Measurements from ENCODE around the gene GRID2IP.
"Not testable (repeated sequence)": the region's sequence is repeated elsewhere in the genome, so short reads cannot be mapped to it uniquely, and the experiment has no call there.

Gene GRID2IP

DNA sequence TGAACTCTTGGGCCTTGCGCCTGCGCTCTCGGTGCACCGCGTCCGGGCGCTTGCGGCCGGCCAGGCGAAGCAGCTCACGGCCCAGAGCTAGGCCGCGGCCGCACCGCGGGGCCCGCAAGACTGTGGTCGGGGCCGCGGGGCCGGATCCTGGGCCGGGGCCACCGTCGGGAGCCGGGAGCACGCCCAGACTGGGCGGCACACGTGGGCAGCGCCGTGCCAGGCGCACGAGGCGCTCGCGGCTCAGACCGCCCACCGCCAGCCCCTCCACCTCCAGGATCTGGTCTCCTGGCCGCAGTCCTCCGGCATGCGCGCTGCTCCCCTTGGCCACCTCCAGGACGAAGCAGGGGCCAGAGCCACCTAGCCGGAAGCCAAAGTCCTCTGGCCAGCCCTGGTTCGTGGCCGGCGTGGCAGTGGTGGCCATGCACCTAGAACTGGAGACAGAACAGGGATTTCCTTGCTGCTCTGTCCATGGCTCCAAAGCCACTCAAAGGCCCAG, at the start of gene GRID2IP:
Gene GRID2IP (minus strand): TSS at position 446 of the 496 bp plus-strand sequence. CDS start 25 bp downstream, at position 421.
- DNase-seq (ENCODE audit: low read depth): no peak

DNA sequence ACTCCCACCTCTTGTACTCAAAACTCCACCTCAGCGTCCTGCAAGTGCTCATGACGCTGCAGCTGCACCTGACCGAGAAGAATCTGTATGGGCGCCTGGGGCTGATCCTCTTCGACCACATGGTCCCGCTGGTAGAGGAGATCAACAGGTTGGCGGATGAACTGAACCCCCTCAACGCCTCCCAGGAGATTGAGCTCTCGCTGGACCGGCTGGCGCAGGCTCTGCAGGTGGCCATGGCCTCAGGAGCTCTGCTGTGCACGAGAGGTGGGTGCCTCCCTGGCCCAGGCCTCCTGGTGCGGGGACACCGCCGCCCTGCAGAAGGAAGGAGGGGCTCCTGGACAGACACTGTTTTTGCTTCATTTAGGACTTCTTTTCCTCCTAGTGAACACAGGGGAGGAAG, 48.8 kb upstream of the GRID2IP start:
- no peak for DNase-seq (ENCODE audit: low read depth)

DNA sequence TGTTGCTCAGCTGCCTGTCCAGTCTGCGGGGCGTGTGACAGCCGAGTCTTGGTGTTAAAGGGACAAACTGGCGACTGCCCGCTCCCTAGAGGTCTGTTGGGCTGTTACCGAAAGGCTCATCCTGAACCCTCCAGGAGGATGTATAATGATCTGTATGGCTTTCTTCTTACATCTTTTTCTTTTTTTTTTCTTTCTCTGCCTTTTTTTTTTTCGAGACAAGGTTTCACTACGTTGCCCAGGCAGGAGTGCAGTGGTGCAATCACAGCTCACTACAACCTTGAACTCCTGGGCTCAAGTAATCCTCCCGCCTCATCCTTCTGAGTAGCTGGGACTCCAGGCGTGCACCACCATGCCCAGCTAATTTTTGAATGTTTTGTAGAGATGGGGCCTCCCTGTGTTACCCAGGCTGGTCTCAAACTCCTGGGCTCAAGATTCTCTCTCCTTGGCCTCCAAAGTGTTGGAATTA, 39.4 kb upstream of the GRID2IP start:
- no peak for DNase-seq (ENCODE audit: low read depth)

DNA sequence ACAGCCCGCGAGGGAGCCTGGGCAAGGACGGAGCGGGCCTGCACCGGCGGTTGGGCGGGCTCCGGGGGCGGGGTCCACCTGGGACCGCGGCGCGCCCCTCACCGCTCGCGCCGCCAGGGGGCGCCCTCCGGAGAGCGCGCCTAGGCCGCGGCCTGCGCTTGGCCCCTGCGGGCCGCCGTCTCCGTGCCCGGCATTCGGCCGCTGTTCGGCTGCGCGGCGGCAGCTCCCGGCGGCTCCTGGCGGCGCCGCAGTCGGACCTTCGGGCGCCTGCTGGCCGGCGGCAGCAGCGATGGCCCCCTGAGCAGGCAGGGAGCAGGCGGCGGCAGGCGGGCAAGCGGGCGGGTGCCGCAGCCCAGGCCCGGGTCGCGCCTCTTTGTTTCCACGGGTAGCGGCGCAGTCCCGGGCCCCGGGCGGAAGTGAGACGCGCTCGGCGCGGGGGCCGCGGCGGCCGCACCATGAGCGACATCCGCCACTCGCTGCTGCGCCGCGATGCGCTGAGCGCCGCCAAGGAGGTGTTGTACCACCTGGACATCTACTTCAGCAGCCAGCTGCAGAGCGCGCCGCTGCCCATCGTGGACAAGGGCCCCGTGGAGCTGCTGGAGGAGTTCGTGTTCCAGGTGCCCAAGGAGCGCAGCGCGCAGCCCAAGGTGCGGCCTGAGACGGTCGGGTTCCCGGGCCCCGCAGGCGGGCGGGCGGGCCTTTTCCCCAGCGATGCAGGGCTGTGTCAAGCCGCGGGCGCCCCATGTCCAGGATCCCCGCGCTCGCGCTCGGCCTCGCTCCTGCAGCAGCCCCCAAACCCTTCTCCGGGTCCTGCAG, 38.8 kb upstream of the GRID2IP start, which contains the start of gene INTS15:
Gene INTS15 (plus strand): TSS at position 193 of the 816 bp plus-strand sequence. CDS start 263 bp downstream, at position 456.
- peak; percentile 75 for DNase-seq (ENCODE audit: low read depth)

DNA sequence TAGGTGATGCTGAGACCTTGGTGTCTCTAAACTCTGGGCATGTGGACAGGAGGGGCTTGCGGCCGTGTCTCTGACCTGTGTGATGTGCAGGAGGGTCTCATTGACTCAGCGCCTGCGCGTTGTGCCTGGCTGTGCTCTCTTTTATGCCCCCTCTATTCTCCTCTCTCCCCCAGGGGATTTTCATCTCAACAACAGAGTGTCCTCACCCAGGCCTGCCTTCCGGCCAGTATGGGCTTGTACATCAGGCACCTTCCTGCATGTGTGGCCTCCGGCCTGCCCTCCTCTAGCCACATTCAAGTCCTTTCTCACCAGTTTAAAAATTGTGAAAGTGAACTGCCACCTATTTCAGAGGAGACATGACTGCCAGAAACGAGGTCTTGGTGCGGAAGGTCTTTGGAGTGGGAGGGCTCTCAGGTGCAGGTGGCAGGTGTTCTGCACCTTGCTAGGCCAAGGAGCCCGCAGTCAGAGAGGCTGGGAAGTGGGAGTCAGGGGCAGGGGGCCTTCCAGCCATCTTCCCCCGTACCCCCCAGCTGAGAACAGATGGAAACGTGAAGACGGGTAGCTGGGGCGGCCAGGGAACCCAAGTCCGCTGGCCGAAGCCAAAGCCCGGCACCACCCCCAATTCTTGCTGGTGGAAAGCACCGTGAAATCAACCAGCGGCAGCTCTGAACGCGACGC, 38.0 kb upstream of the GRID2IP start:
- DNase-seq (ENCODE audit: low read depth): no peak

DNA sequence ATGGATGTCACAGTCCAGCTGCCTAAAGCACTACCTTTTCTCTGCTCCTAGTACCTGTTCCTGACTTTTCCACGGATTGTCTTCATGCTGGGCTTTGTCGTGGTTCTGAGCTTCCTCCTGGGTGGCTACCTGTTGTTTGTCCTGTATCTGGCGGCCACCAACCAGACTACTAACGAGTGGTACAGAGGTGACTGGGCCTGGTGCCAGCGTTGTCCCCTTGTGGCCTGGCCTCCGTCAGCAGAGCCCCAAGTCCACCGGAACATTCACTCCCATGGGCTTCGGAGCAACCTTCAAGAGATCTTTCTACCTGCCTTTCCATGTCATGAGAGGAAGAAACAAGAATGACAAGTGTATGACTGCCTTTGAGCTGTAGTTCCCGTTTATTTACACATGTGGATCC, 37.3 kb upstream of the GRID2IP start:
- no peak for DNase-seq (ENCODE audit: low read depth)

DNA sequence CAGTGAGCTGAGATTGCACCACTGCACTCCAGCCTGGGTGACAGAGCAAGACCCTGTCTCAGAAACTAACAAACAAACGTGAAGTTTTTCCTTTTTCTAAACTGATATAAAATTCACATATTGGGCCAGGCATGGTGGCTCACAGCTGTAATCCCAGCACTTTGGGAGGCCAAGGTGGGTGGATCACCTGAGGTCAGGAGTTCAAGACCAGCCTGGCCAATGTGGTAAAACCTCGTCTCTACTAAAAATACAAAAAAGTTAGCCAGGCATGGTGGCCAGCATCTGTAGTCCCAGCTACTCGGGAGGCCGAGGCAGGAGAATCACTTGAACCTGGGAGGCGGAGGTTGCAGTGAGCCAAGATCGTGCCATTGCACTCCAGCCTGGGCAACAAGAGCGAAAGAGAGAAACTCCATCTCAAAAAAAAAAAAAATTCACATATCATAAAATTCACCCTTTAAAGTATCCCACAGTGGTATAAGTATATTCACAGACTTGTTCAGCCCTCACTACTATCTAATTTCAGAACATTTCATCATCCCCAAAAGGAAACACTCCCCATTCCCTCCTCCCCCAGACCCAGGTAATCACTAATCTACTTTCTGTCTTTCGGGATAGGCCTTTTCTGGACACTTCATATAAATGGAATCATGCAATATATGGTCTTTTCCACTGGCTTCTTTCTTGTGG, 34.6 kb upstream of the GRID2IP start:
- not testable (repeated sequence) for DNase-seq (ENCODE audit: low read depth)

DNA sequence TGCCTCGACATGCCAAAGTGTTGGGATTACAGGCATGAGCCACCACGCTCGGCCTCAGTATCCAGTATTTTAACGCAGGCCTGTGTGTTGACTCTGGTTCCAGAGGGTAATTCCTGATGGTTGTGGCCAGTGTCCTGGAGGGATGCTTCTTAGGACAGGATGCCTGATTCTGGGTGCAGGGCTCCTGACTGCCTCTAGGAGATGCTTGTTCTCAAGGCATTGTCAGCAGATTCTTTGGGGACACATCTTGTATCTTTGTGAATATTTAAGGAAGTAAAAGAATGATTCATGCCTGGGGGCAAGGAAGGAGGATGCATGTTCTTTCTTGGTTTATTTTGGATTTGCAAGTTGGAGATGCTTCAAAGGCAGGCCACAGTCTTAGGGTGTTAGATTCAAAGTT, 28.2 kb upstream of the GRID2IP start:
- DNase-seq (ENCODE audit: low read depth): no peak

DNA sequence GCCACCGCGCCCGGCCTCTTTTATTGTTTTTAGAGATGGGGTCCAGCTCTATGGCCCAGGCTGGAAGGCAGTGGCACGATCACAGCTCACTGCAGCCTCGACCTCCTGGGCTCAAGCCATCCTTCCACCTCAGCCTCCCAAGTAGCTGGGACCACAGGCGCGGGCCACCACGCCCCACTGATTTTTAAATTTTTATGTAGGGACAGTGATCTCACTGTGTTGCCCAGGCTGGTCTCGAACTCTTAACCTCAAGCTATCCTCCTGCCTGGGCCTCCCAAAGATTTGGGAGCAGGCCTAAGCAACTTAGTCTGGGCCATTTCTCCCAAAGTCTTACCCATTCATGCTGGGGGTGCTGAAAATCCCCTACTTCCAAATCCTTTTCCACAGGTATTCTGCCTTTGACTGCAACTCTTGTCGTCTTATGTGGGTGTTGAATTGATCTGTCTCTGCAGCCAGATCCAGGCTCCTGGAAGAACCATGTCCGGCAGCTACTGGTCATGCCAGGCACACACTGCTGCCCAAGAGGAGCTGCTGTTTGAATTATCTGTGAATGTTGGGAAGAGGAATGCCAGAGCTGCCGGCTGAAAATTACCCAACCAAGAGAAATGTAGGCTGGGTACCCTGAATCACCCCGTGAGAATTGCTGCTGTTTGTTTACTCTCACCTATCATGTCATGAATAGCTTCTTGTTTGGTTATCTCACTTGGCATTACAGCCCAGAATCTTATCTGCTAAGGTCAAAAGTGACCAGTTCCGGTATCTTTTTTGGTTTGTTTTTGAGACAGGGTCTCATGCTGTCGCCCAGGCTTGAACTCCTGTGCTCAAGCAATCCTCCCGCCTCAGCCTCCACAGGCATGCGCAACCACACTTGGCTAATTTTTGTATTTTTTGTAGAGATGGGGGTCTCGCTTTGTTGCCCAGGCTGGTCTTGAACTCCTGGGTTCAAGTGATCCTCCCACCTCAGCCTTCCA, 27.1 kb upstream of the GRID2IP start:
- DNase-seq (ENCODE audit: low read depth): no peak

DNA sequence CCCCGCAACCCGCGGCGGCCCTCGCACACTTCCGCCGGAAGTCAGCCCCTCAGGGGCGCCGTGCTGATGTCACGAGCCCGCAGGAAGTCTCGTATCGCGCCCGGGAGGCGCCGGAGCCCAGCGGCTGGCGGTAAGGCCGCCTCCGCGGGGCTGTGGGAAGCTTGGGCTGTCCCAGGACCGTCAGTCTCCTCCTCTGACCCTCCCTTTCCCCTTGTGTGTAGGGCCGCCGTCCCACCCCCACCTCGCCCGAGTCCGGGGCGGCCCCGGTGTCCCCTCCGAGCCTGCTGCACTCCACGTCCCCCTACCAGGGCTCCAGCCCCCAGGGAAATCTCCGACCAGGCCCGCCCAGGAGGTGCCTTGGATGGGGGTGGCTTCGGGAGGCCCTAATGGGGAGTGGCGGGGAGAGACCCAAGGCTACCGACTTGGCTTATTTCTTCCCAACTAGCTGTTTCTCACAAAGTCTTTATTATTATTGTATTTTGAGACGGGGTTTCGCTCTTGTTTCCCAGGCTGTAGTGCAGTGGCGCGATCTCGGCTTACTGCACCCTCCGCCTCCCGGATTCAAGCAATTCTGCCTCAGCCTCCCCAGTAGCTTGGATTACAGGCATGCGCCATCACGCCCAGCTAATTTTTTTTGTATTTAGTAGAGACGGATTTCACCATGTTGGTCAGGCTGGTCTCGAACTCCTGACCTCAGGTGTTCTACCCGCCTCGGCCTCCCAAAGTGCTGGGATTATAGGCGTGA, 26.3 kb upstream of the GRID2IP start, which contains the start of gene ZDHHC4:
Gene ZDHHC4 (plus strand): TSS at position 86 of the 745 bp plus-strand sequence. CDS start 3,108 bp downstream, outside the sequence.
- DNase-seq (ENCODE audit: low read depth): peak; percentile 84

DNA sequence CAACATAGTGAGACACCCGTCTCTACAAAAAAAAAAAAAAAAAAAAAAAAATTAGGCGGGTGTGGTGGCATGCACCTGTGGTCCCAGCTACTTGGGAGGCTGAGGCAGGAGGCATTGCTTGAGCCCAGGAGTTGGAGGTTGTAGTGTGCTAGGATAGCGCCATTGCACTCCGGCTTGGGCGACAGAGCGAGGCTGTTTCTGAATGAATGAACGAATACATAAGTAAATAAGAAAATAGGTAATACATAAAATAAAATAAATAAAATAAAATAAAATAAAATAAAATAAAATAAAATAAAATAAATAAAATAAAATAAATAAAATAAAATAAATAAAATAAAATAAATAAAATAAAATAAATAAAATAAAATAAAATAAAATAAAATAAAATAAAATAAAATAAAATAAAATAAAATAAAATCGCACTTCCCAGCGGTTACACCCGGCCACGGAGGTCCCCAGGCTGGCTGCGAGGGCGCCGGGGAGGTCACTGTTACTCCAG, 25.7 kb upstream of the GRID2IP start:
- DNase-seq (ENCODE audit: low read depth): not testable (repeated sequence)

DNA sequence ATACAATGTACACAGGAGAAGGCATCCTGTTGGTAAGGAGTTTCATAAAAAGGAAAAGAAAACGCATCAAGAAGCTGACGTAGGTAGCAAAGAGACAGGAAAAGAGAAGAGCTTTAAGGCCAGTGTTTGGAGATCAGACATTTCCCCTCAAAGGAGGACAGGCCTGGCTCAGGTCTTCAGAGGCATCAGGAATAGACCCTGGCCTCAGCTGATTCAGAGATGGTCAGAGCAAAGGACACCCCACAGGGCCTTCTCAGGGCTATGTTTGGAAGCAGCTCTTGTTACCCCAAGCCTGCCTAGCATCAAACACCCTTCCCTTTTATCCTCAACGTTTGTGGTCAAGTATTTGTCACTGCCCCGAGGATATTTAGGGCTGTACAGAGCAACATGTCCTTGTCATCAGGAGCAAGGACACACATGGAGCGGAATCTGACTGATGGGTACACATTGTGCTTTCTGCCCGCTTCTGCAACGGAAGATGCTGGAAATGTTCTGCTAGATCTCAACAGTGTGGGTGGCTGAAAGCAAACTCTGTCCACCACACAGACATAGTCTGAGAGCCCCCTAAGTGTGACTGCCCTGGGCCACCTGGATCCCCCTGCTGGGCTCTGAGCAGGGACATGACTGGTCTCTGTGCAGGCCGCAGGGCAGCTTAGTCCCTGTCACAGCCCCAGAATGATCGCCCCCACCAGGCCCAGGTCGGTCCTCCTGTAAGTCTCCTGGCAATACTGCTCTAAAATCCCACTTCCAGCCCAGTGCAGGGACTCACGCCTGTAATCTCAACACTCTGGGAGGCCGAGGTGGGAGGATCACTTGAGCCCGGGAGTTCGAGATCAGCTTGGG, 25.0 kb upstream of the GRID2IP start:
- no peak for DNase-seq (ENCODE audit: low read depth)

DNA sequence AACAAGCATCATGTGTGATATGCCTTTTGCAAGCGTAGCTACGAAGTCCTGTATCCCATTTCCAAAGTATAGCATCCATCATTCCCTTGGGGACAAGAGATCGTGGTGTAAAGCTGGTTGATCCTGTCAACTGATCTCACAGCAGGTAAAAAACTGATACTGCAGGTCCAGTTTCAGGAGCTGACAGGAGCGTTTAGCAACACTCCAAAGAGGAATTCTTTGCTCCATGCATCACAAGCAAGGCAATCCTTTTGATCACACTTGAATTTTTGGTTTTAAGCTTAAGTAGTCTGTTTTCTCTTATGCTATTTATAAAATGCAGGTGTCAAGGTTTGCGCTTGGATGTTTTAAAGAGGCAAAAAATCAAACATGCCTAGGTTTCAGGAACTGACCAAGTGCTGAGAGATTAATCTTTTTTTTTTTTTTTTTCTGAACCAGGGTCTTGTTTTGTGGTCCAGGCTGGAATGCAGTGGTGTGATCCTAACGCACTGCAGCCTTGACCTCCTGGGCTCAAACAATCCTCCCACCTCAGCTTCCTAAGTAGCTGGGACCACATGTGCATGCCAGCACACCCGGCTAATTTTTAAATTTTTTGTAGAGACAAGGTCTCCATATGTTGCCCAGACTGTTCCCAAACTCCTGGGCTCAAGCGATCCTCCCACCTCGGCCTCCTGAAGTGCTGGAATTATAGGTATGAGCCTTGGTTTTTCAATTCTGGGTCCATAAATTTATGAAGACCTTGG, 24.2 kb upstream of the GRID2IP start:
- no peak for DNase-seq (ENCODE audit: low read depth)

DNA sequence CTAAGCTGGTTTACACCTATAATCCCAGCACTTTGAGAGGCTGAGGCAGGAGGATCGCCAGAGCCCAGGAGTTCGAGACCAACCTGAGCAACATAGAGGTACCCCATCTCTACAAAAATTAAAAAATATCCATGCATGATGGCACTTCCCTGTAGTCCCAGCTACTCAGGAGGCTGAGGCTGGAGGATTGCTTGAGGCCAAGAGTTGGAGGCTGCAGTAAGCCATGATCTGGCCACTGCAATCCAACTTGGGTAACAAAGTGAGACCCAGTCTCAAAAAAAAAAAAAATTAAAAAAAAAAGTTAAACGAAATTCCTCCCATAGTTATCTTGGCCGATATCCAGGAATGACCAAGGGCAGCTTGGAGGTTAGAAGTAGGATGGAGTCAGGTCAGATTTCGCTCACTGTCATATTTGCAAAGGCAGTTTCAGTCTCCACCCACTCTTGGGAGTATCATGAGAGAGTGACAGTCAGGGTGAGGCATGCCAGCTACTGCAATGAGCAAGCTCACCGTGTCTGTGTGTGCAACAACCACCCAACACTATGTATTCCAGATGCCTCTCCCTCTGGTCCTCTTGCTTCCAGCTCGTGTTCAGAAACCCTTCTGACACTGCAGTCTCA, 20.0 kb upstream of the GRID2IP start:
- no peak for DNase-seq (ENCODE audit: low read depth)

DNA sequence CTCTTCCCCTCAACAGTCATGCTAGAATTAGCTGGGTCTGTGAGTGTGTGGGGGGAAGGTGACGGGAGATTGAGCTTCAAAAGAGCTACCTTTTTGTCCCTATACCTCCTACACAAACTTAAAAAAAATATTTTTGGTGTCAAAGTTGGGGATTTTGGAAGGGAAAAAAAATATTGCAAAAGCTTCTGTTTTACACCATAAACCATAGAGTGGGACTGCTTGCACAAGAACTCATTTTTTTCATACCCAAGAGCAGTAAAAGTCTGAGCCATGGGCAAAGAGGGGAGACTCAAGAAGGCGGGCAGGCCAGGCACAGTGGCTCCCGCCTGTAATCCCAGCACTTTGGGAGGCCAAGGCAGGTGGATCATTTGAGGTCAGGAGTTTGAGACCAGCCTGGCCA, 16.6 kb upstream of the GRID2IP start:
- DNase-seq (ENCODE audit: low read depth): no peak

DNA sequence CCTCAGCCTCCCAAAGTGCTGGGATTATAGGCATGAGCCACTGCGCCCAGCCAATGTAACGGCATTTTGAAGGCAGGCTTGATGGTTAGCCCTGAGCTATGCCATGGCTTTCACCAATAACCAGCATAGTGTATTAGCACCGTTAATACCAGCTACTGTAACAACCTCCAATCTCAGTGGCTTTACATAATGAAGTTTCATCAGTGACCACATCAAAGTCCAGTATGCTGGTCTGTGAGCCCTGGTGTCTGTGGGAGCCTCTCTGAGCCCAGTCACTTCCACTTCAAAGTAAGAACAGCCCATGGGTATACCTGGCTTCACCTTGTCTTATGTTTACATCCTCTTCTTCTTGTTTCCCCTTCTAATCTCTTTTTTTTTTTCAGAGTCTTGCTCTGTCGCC, 14.4 kb upstream of the GRID2IP start:
- DNase-seq (ENCODE audit: low read depth): no peak

DNA sequence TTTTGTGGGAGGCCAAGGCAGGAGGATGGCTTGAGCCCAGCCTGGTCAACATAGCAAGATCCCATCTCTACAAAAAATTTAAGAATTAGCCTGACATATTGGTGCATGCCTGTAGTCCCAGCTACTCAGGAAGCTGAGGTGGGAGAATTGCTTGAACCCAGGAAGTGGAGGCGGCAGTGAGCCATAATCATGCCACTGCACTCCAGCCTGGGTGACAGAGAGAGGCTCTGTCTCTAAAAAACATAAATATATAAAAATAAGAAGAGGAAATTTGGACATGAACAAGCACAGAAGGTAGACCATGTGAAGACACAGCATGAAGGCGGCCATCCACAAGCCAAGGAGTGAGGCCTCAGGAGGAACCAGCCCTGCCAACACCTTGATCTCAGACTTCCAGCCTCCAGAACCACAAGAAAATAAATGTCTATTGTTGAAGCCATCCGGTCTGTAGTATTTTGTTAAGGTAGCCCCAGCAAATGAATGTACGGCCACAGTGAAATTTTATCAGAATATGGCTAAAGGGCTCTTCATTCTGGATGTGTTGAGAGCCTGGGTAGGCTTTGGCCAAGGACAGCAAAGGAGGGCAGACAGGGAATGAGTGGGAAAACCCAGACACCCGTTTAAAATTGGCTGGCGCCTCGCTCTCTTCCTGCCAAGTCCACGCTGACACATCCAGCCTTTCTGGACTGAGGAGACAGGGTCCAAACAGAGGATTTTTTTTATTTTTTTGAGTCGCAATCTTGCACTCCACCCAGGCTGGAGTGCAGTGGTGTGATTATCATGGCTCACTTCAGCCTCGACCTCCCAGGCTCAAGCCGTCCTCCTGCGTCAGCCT, 12.9 kb upstream of the GRID2IP start:
- no peak for DNase-seq (ENCODE audit: low read depth)
